ENCODE measurements around the gene ZNF423. TPM values are rescaled to one million over a fixed set of nuclear protein-coding genes. Genes with fewer than 3 reads are reported as not detected.

Gene ZNF423
- total RNA-seq, 1 donor from 2014 or later, result 12.3 TPM

- DNase-seq (ENCODE audit: low spot score), result no peak
Observed at GRCh38 chr16:49826515-49826914, 29.4 kb downstream of the ZNF423 start.

DNA sequence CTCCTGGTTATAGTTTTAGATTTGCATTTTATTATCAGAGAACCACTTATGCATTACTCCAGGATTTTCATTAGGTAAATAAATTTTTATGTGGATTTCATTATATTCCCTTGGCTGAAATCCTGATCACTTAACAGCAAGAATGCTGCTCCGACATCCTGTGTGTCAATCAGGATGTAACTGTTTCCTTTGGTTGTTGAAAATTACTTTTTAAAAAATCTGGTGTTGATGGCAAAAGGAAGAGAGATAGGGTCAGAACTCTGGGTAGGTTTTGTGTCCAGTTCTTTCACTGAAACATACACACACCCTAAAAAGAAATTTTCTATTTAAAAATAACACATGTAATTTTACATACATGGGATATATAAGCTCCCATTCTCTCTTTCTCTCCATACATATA is 30.9 kb downstream of the ZNF423 start:
- no peak for DNase-seq (ENCODE audit: low spot score)

DNA sequence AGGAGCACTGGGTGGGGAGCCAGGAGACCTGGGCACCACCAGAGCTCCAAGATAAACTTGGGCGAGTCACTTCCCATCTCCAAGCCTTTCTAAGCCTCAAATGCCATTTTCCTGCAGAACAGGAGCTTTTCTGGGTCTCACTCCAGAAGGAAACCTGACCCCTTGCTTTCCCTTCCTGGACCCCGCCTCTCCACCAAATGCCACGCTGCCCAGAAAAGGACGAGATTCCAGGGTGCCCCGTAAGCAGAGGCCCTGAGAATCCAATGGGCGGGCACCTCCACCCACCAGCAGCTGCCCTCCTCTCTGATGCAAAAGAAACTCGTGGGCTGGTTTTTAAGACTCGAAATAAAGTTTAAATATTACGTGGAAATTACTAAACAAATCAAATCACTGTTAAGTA is 31.3 kb downstream of the ZNF423 start:
- peak; percentile 57 for DNase-seq (ENCODE audit: low spot score)

GRCh38 chr16:49822649-49823370 is 33.1 kb downstream of the ZNF423 start:
- DNase-seq (ENCODE audit: low spot score), result no peak

DNA sequence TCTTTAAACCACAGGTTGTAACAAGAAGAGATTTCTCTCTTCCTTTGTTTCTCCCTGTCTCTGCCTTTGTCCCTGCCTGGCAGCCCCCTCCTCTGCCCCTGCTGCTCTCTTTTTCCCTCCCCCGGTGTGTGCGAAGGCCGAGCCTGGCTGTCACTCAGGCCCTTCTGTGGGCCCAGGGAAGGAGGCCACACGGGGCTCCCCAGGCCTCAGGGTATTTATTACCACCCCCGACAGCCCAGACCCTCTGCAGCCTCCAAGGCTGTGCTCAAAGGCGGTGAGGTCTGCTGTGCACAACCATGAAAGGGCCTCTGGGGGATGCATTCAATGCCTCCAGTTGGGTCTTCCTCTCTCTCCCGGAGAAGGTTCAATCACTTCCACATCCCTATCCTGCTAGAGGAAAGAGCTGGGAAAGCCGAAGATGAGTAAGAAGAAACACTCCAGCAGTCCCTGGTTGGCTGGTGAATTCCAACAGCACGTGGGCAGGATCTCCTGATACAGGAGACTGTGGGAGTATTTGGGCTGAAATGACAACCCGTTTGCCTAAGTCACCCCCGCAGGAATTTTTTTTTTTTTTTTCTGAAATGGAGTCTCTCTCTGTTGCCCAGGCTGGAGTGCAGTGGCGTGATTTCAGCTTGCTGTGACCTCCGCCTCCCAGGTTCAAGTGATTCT is 34.2 kb downstream of the ZNF423 start:
- no peak for DNase-seq (ENCODE audit: low spot score)

GRCh38 chr16:49821156-49821555 is 34.8 kb downstream of the ZNF423 start:
- DNase-seq (ENCODE audit: low spot score), result no peak

- DNase-seq (ENCODE audit: low spot score), result no peak
Observed at GRCh38 chr16:49817754-49818507, 38.0 kb downstream of the ZNF423 start.

DNA sequence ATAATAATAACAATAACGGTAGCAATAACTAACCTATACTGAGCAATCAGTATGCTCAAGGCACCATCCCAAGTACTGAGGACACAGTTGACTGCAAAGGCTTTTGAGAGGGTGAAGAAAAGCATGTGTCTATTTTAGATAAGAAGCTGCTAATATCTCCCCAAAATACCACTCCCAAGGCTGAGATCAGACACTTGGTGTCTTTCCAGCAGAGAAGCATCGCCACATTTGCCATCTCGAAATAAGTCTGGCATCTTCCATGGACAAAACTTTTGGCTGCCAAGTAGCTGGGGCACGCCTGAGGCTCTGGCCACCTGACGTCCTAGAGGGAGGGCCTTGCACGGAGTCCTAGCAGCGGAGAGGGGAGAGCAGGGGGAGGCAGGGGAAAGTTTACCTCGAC is 39.0 kb downstream of the ZNF423 start:
- DNase-seq (ENCODE audit: low spot score), result peak; percentile 84

GRCh38 chr16:49811644-49812334 is 44.1 kb downstream of the ZNF423 start:
- peak; percentile 71 for DNase-seq (ENCODE audit: low spot score)

DNA sequence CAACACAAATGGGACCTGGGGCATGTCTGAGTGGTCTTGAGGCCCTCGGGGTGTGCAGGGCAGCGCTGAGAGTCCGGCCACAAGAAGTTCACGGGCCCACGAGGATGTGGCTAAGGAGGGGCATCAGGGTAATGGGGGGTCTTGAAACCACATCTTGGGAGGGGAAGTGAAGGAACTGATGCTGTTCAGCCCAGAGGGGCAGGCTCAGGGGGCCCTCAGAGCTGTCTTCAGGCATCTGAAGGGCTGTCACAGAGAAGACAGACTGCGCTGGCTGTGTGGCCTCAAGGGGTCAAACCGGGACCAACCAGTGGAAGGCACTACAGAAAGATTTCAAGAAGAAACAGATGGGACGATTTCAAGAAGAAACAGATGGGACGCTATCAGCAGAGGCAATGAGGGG is 45.1 kb downstream of the ZNF423 start:
- DNase-seq (ENCODE audit: low spot score), result no peak

DNA sequence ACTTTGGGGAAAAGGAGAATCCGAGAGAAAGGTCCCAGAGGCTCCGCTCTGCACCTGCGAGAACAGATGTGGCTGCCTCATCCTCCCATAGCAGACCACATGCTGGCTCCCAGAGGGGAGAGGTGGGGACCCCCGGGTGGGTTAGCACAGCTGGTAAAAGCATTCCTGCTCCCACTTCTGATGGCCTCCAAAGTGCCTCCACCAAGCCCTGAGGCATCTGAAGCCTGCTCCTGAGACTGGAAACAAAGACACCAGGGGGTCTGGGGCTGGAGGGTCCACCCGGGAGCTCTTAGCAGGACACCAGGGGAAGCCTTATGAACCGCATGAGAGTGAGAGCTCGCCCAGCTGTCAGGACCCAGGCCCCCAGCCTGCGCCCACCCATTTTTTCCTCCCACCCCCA is 46.4 kb downstream of the ZNF423 start:
- no peak for DNase-seq (ENCODE audit: low spot score)

GRCh38 chr16:49809062-49809461 is 46.9 kb downstream of the ZNF423 start:
- no peak for DNase-seq (ENCODE audit: low spot score)

DNA sequence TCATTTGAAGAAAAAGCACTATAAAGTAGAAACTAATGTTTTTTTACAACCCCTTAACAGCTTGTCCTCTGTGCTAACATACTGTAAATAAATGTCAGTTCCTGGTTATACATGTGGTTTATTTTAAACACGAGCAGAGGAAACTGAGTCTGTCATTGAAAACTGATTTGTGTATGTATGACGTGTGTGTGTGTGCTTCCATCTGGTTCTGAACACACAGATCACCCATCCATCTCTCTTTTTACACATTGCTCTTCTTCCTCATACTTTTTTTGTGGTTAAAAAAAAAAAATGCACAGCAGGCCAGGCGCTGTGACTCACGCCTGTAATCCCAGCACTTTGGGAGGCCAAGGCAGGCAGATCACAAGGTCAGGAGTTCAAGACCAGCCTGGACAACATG is 49.5 kb downstream of the ZNF423 start:
- peak; percentile 78 for DNase-seq (ENCODE audit: low spot score)

DNA sequence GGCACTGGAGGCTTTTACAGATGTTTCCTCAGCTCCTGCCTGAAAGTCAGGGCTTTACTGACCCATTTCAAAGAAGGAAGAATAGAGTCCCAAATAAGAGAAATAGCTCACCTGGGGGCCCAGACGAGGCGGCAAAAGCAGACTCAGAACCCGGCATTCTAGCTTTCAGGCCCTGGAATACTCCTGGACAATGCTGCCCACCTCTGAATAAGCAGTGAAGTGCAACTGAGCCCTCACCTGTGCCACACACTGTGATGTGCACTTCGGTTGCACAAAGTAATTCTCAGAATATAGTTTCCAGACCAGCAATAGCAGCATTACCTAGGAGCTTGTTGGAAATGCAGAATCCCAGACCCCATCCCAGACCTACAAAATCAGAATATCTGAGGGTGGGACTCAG is 54.6 kb downstream of the ZNF423 start:
- no peak for DNase-seq (ENCODE audit: low spot score)

DNA sequence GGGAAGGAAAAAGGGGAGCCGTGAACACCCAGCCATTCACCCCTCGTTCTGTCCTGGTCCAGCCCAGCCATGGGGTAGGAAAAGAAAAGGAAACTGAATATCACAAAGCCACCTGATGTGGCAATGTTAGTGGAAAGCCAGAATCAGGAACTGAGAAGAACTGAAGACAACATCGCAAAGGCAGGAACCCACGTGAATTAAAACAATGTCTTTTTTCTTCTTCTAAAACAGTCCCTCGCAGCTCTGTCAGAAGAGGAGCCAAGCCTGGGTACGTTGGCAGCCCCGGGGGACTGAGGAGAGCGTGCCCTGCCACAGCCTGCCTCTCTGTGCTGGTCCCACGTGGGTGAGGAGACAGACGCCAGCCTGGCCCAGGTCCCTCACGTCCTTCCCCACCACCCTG is 55.0 kb downstream of the ZNF423 start:
- DNase-seq (ENCODE audit: low spot score), result no peak

GRCh38 chr16:49800441-49800840 is 55.5 kb downstream of the ZNF423 start:
- no peak for DNase-seq (ENCODE audit: low spot score)

DNA sequence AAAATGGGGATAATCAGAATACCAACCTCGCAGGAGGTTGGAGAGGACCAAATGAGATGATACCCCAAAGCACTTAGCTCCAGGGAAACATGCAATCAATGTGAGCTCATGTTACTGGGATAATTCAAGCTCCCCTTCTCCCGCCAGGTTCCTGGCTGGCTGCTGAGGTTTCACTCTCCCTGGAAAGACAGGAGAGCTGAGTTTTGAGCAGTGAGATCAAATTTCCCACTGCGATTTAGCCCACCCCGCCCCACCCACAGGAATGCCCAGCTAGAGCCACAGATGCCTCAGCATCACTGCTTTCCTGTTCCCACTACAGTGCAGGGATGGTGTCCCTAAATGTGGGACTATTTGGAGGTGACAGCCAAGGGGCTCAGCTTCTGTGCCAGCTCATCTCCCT is 56.7 kb downstream of the ZNF423 start:
- no peak for DNase-seq (ENCODE audit: low spot score)

GRCh38 chr16:49795513-49795912 is 60.4 kb downstream of the ZNF423 start:
- no peak for DNase-seq (ENCODE audit: low spot score)

DNA sequence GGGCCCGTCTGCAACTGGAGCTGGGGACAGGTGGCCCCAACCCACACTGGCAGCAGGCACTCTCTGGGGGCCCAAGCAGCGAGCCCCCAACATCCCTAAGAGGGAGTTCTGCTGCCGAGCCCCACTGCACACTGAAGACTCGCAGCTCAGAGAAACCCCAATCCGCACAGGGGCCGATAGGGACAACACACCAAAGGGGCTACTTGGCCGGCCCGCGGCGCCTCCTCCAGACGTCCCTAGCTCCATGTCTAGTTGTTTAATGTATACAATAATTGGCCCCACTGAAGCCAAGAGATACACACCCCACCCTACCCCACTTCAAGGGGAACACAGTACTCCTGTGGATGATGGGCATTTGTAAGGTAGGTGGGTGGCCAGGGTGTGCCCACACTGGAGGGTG is 62.7 kb downstream of the ZNF423 start:
- no peak for DNase-seq (ENCODE audit: low spot score)

GRCh38 chr16:49789616-49790015 is 66.3 kb downstream of the ZNF423 start:
- peak; percentile 70 for DNase-seq (ENCODE audit: low spot score)

DNA sequence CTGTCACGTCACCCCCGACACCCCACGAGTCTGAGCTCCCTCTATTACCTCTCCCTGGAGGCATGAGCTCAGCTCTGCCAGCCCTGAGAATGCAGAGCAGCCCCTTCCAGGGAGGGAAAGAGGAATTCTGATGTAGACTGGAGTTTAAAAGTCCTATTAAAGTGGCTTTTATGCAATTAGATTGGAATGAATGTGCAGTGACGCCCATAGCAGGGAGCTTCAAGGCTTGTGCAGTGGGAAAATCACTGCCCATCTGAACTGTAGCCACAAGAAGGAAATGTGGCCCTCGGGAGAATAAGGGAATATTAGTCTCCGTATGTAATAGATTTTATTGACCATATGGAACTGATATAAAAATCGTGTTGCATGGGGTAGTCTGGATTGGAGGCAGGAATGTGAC is 66.9 kb downstream of the ZNF423 start:
- no peak for DNase-seq (ENCODE audit: low spot score)

- peak; percentile 93 for DNase-seq (ENCODE audit: low spot score)
Observed at GRCh38 chr16:49788572-49788971, 67.3 kb downstream of the ZNF423 start.

Data from umbilical cord (tissue), 2 donors.